Activated CD8-positive, alpha-beta memory T cell treated with anti-CD3 and anti-CD28 coated beads, Interleukin-2, amount 10 ng/mL, durations not matched to agents 7 days and 5 days (primary cell): ENCODE results near the gene EML6. TPM values are rescaled to one million over a fixed set of nuclear protein-coding genes. Genes with fewer than 3 reads are reported as not detected.

Source experiments
- ATAC-seq: fragments of 150-1000 bp; cut with Tn5 transposase; one replicate; pipeline ENCODE4 v1.10.0; 2021; ENCODE audit warnings: moderate library complexity
- CTCF ChIA-PET: fragments of 350-600 bp; sonication (Branson Sonifier 250); formaldehyde crosslinking; loops from one replicate; lab custom pipeline; 2021; ENCODE audit warnings: antibody characterized with exemption; lab: Charles Lee
- DNase-seq: peaks from one replicate; pipeline ENCODE4 v3.0.0-alpha.2; 2020
- H3K27ac Mint-ChIP-seq: one replicate; pipeline ENCODE4 v1.8.0; 2021; ENCODE audit warnings: mild to moderate bottlenecking, mixed read lengths
- H3K27me3 Mint-ChIP-seq: one replicate; pipeline ENCODE4 v1.8.0; 2021; ENCODE audit warnings: mixed read lengths
- H3K36me3 Mint-ChIP-seq: one replicate; pipeline ENCODE4 v1.8.0; 2021; ENCODE audit warnings: mild to moderate bottlenecking, mixed read lengths
- H3K4me1 Mint-ChIP-seq: one replicate; pipeline ENCODE4 v1.8.0; 2021; ENCODE audit warnings: mixed read lengths
- H3K4me3 Mint-ChIP-seq: one replicate; pipeline ENCODE4 v1.8.0; 2021; ENCODE audit warnings: mild to moderate bottlenecking, moderate library complexity, mixed read lengths
- H3K9me3 Mint-ChIP-seq: one replicate; pipeline ENCODE4 v1.8.0; 2022; ENCODE audit warnings: low read depth, mixed read lengths
- total RNA-seq, 2 experiments: library from RNA; stranded (reverse); gene quantifications; one replicate each; pipeline ENCODE4 v1.2.3, GENCODE V29; 2021

The EML6 gene
- total RNA-seq, 2 experiments from 2014 or later: 1.5 to 3.1 TPM

- no peaks in the 10 kb centered on the region for H3K27me3 Mint-ChIP-seq
- peaks cover 4% of the 10 kb centered on the region for H3K4me1 Mint-ChIP-seq
- CTCF ChIA-PET: no interaction called here
- no peak for DNase-seq
- H3K4me3 Mint-ChIP-seq: no peak overlapping the region
- ATAC-seq: no peak
- no peak overlapping the region for H3K27ac Mint-ChIP-seq
- H3K36me3 Mint-ChIP-seq: peaks cover 2% of the 10 kb centered on the region
- H3K9me3 Mint-ChIP-seq: no peaks in the 10 kb centered on the region
Measured at GRCh38 chr2:54940723-54941122, 217.3 kb downstream of the EML6 start.

- Mint-ChIP-seq H3K36me3 (peaks cover 2% of the 10 kb centered on the region), H3K27ac (no peak overlapping the region), H3K9me3 (no peaks in the 10 kb centered on the region), H3K4me3 (no peak overlapping the region), H3K4me1 (peaks cover 4% of the 10 kb centered on the region), H3K27me3 (no peaks in the 10 kb centered on the region)
- DNase-seq: no peak
- no peak for ATAC-seq
- CTCF ChIA-PET: no interaction called here
Measured at GRCh38 chr2:54941248-54941984, 218.0 kb downstream of the EML6 start.

GRCh38 chr2:54942373-54942772, 218.9 kb downstream of the EML6 start:
- CTCF ChIA-PET: no interaction called here
- peak; percentile 73 for ATAC-seq
- H3K4me1 Mint-ChIP-seq: peaks cover 4% of the 10 kb centered on the region

GRCh38 chr2:54944724-54945326, 221.4 kb downstream of the EML6 start:
- no peaks in the 10 kb centered on the region for H3K36me3 Mint-ChIP-seq
- DNase-seq (no peak), ATAC-seq (no peak)
- peaks cover 4% of the 10 kb centered on the region for H3K4me1 Mint-ChIP-seq
- CTCF ChIA-PET: no interaction called here
- no peak overlapping the region for H3K4me3 Mint-ChIP-seq
- H3K9me3 Mint-ChIP-seq: no peaks in the 10 kb centered on the region
- H3K27me3 Mint-ChIP-seq: no peaks in the 10 kb centered on the region
- no peak overlapping the region for H3K27ac Mint-ChIP-seq

More at GRCh38 chr2:54942373-54942772, 218.9 kb downstream of the EML6 start:
- H3K27me3 Mint-ChIP-seq: no peaks in the 10 kb centered on the region
- no peaks in the 10 kb centered on the region for H3K9me3 Mint-ChIP-seq
- DNase-seq: peak; percentile 74
- H3K36me3 Mint-ChIP-seq: peaks cover 2% of the 10 kb centered on the region
- H3K4me3 Mint-ChIP-seq: no peak overlapping the region
- H3K27ac Mint-ChIP-seq: no peak overlapping the region

GRCh38 chr2:54945391-54946219, 222.1 kb downstream of the EML6 start:
- Mint-ChIP-seq H3K9me3 (no peaks in the 10 kb centered on the region), H3K4me1 (peaks cover 4% of the 10 kb centered on the region), H3K27me3 (no peaks in the 10 kb centered on the region), H3K4me3 (no peak overlapping the region), H3K36me3 (no peaks in the 10 kb centered on the region), H3K27ac (peak overlapping the region; percentile 29)
- CTCF ChIA-PET: no interaction called here
- DNase-seq (no peak), ATAC-seq (peak; percentile 37)

- Mint-ChIP-seq H3K4me3 (no peak overlapping the region), H3K27ac (no peak overlapping the region), H3K27me3 (no peaks in the 10 kb centered on the region), H3K4me1 (peaks cover 4% of the 10 kb centered on the region), H3K9me3 (no peaks in the 10 kb centered on the region), H3K36me3 (no peaks in the 10 kb centered on the region)
- ATAC-seq: no peak
- CTCF ChIA-PET: no interaction called here
- DNase-seq: no peak
Measured at GRCh38 chr2:54946220-54946805, 222.9 kb downstream of the EML6 start.

GRCh38 chr2:54947136-54947535, 223.7 kb downstream of the EML6 start:
- no peak overlapping the region for H3K27ac Mint-ChIP-seq
- DNase-seq: no peak
- no peaks in the 10 kb centered on the region for H3K9me3 Mint-ChIP-seq
- no peak overlapping the region for H3K4me3 Mint-ChIP-seq
- CTCF ChIA-PET: no interaction called here
- no peak for ATAC-seq
- no peaks in the 10 kb centered on the region for H3K36me3 Mint-ChIP-seq
- peaks cover 4% of the 10 kb centered on the region for H3K4me1 Mint-ChIP-seq
- no peaks in the 10 kb centered on the region for H3K27me3 Mint-ChIP-seq

- CTCF ChIA-PET: no interaction called here
- Mint-ChIP-seq H3K4me1 (peaks cover 4% of the 10 kb centered on the region), H3K9me3 (no peaks in the 10 kb centered on the region), H3K27ac (no peak overlapping the region), H3K27me3 (no peaks in the 10 kb centered on the region), H3K36me3 (no peaks in the 10 kb centered on the region), H3K4me3 (no peak overlapping the region)
- ATAC-seq (no peak), DNase-seq (no peak)
Measured at GRCh38 chr2:54947646-54948045, 224.2 kb downstream of the EML6 start.

- H3K27me3 Mint-ChIP-seq: no peaks in the 10 kb centered on the region
- CTCF ChIA-PET: no interaction called here
- no peak overlapping the region for H3K4me3 Mint-ChIP-seq
- H3K4me1 Mint-ChIP-seq: peaks cover 9% of the 10 kb centered on the region
- no peaks in the 10 kb centered on the region for H3K36me3 Mint-ChIP-seq
- ATAC-seq: no peak
- no peak for DNase-seq
- H3K9me3 Mint-ChIP-seq: no peaks in the 10 kb centered on the region
- H3K27ac Mint-ChIP-seq: no peak overlapping the region
Measured at GRCh38 chr2:54948120-54948519, 224.7 kb downstream of the EML6 start.

- H3K27ac Mint-ChIP-seq: no peak overlapping the region
- peaks cover 12% of the 10 kb centered on the region for H3K4me1 Mint-ChIP-seq
- H3K9me3 Mint-ChIP-seq: no peaks in the 10 kb centered on the region
- no peak for DNase-seq
- no peak for ATAC-seq
- CTCF ChIA-PET: no interaction called here
- H3K36me3 Mint-ChIP-seq: no peaks in the 10 kb centered on the region
- H3K4me3 Mint-ChIP-seq: no peak overlapping the region
- no peaks in the 10 kb centered on the region for H3K27me3 Mint-ChIP-seq
Measured at GRCh38 chr2:54949431-54949830, 226.0 kb downstream of the EML6 start.

GRCh38 chr2:54950811-54951210, 227.3 kb downstream of the EML6 start:
- Mint-ChIP-seq H3K36me3 (no peaks in the 10 kb centered on the region), H3K27ac (no peak overlapping the region)
- no peak for ATAC-seq

GRCh38 chr2:54952425-54952824, 229.0 kb downstream of the EML6 start:
- Mint-ChIP-seq H3K4me3 (no peak overlapping the region), H3K27ac (no peak overlapping the region), H3K27me3 (no peaks in the 10 kb centered on the region), H3K4me1 (peaks cover 15% of the 10 kb centered on the region), H3K36me3 (no peaks in the 10 kb centered on the region), H3K9me3 (no peaks in the 10 kb centered on the region)
- CTCF ChIA-PET: no interaction called here
- DNase-seq (no peak), ATAC-seq (no peak)

More at GRCh38 chr2:54950811-54951210, 227.3 kb downstream of the EML6 start:
- no peak for DNase-seq
- CTCF ChIA-PET: interaction anchor here (1.1 kb wide), 1 partner anchor 10 kb away, joined by 3 read pairs; no protein-coding TSS in a partner anchor
- H3K27me3 Mint-ChIP-seq: no peaks in the 10 kb centered on the region
- H3K9me3 Mint-ChIP-seq: no peaks in the 10 kb centered on the region
- peaks cover 13% of the 10 kb centered on the region for H3K4me1 Mint-ChIP-seq
- no peak overlapping the region for H3K4me3 Mint-ChIP-seq

- peaks cover 15% of the 10 kb centered on the region for H3K4me1 Mint-ChIP-seq
- CTCF ChIA-PET: no interaction called here
- H3K9me3 Mint-ChIP-seq: no peaks in the 10 kb centered on the region
- H3K27me3 Mint-ChIP-seq: no peaks in the 10 kb centered on the region
- DNase-seq: no peak
- H3K27ac Mint-ChIP-seq: no peak overlapping the region
- H3K4me3 Mint-ChIP-seq: no peak overlapping the region
- H3K36me3 Mint-ChIP-seq: no peaks in the 10 kb centered on the region
- ATAC-seq: no peak
Measured at GRCh38 chr2:54952978-54953456, 229.6 kb downstream of the EML6 start.
